Nephron (organoid): Measurements from ENCODE around the gene PTPRN2.

Experiments
- H3K27ac Mint-ChIP-seq, 3 experiments: 2 replicates each; pipeline ENCODE4 v1.8.0; 2020; ENCODE audit warnings: mixed read lengths in 3 of 3, mild to moderate bottlenecking in 2 of 3, moderate library complexity in 1 of 3
- H3K27me3 Mint-ChIP-seq: 2 replicates; pipeline ENCODE4 v1.8.0; 2021; ENCODE audit warnings: low read depth, mild to moderate bottlenecking, moderate library complexity, mixed read lengths
- H3K36me3 Mint-ChIP-seq: 2 replicates; pipeline ENCODE4 v1.8.0; 2020; ENCODE audit warnings: low read depth, mixed read lengths
- H3K4me1 Mint-ChIP-seq: 2 replicates; pipeline ENCODE4 v1.8.0; 2020; ENCODE audit warnings: mixed read lengths
- H3K4me3 Mint-ChIP-seq, 3 experiments: 2 replicates each; pipeline ENCODE4 v1.8.0; 2020; ENCODE audit warnings: mild to moderate bottlenecking in 3 of 3, mixed read lengths in 3 of 3, moderate library complexity in 2 of 3
- H3K9me3 Mint-ChIP-seq: 2 replicates; pipeline ENCODE4 v1.8.0; 2020; ENCODE audit warnings: mixed read lengths
- CTCF ChIP-seq, 3 experiments: fragments of 200-600 bp; sonication (generic); IDR thresholded peaks; one replicate each; pipeline ENCODE4 v1.5.0; 2021; ENCODE audit warnings: antibody characterized with exemption in 3 of 3; ENCODE audit not compliant: unreplicated experiment in 3 of 3

Gene PTPRN2

GRCh38 chr7:157661611-157661975, 926.0 kb downstream of the PTPRN2 start:
- H3K9me3 Mint-ChIP-seq, result no peaks in the 10 kb centered on the region
- peaks cover 8% of the 10 kb centered on the region for H3K27me3 Mint-ChIP-seq
- TF ChIP-seq CTCF (IDR thresholded peaks at IDR 0.05; ENCODE audit: unreplicated experiment in 3 of 3), result no peak
- H3K27ac Mint-ChIP-seq, result no peak overlapping the region
- H3K4me1 Mint-ChIP-seq, result peaks cover 7% of the 10 kb centered on the region
- H3K4me3 Mint-ChIP-seq, result no peak overlapping the region
- no peaks in the 10 kb centered on the region for H3K36me3 Mint-ChIP-seq

GRCh38 chr7:157660971-157661610, 926.5 kb downstream of the PTPRN2 start:
- no peak overlapping the region for H3K27ac Mint-ChIP-seq
- peaks cover 7% of the 10 kb centered on the region for H3K4me1 Mint-ChIP-seq
- no peaks in the 10 kb centered on the region for H3K36me3 Mint-ChIP-seq
- peaks cover 4% of the 10 kb centered on the region for H3K27me3 Mint-ChIP-seq
- H3K9me3 Mint-ChIP-seq, result no peaks in the 10 kb centered on the region
- H3K4me3 Mint-ChIP-seq, result no peak overlapping the region
- no peak for TF ChIP-seq CTCF (IDR thresholded peaks at IDR 0.05; ENCODE audit: unreplicated experiment in 3 of 3)

- H3K9me3 Mint-ChIP-seq, result no peaks in the 10 kb centered on the region
- no peaks in the 10 kb centered on the region for H3K4me1 Mint-ChIP-seq
- peaks cover 4% of the 10 kb centered on the region for H3K27me3 Mint-ChIP-seq
- no peak overlapping the region for H3K27ac Mint-ChIP-seq
- no peak for TF ChIP-seq CTCF (IDR thresholded peaks at IDR 0.05; ENCODE audit: unreplicated experiment in 3 of 3)
- no peaks in the 10 kb centered on the region for H3K36me3 Mint-ChIP-seq
- no peak overlapping the region for H3K4me3 Mint-ChIP-seq
These were observed 928.7 kb downstream of the PTPRN2 start for GRCh38 chr7:157658851-157659412.

- Mint-ChIP-seq H3K27ac (no peak overlapping the region), H3K27me3 (peaks cover 4% of the 10 kb centered on the region), H3K9me3 (no peaks in the 10 kb centered on the region), H3K4me1 (no peaks in the 10 kb centered on the region), H3K36me3 (no peaks in the 10 kb centered on the region), H3K4me3 (no peak overlapping the region)
- no peak for TF ChIP-seq CTCF (IDR thresholded peaks at IDR 0.05; ENCODE audit: unreplicated experiment in 3 of 3)
These were observed 929.6 kb downstream of the PTPRN2 start for GRCh38 chr7:157657741-157658740.

DNA sequence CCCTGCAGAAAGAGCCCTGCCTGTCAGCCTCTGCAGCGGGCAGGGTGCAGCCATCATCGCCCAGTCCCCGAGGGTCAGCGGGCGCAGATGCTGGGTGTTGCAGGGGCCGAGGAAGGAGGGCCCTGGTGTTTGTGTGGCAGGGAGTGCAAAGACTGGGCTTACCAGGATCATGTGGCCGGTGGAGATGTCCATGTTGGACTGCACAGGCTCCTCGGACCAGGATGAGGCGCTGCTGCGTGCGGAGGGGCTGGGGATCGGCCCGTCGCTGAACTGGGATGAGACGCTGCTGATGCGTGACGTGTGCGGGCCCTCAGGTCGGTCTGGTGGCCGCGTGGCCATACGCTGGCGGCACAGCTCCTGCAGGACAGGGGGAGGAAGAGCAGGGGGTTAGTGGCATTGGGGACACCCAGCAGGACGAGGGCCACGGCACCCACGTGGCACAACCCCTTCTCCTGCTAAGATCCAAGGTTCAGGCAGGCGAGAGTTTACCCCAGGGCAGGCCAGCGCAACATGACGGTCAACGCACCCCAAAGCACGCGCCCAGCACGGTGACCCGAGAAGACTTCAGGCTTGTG, 931.3 kb downstream of the PTPRN2 start:
- no peak for TF ChIP-seq CTCF (IDR thresholded peaks at IDR 0.05; ENCODE audit: unreplicated experiment in 3 of 3)

More for the DNA sequence above, 931.3 kb downstream of the PTPRN2 start:
- Mint-ChIP-seq H3K27ac (no peak overlapping the region), H3K36me3 (no peaks in the 10 kb centered on the region), H3K4me1 (no peaks in the 10 kb centered on the region), H3K9me3 (no peaks in the 10 kb centered on the region), H3K27me3 (peaks cover 15% of the 10 kb centered on the region), H3K4me3 (no peak overlapping the region)
